GM18870 (cell line): ENCODE results near the gene LBHD1.
"Not testable (repeated sequence)": the region's sequence is repeated elsewhere in the genome, so short reads cannot be mapped to it uniquely, and the experiment has no call there.

ENCODE experiments used
- ATAC-seq: cut with Tn5 transposase; IDR thresholded peaks from one replicate; pipeline ENCODE4 v1.9.1; 2021; ENCODE audit warnings: moderate library complexity; ENCODE audit not compliant: unreplicated experiment

The LBHD1 gene

DNA sequence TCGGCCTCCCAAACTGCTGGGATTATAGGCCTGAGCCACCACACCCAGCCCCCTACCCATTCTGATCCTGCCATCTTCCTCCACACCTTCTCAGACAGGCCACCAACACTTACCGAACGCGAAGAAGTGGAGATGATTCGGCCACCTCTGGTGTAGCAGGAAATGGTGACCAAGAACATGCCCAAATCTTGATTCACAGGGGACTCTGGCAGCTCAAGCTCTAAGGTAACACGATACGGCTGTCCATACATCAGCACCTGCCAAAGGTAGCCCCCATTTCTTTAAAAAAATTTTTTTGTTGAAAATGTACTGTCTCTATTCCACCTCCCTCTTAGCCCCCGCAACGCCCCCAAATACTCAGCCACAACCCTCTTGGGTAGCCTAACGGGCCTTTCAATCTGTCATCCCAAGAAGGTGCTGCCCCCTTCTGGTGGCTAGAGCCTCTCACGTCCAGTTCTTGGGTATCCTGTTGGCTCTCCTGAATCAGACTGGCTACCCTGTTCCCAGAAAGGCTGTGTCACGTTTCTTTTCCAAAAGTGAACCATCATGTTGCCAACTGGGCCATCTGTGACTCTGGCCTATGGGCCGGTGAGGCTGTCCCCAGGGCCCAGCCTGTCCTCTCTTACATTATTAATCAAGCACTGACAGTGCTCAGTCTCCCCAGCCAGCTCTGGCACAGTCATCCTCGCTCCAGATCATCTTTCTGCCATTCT lies 22.5 kb upstream of the LBHD1 start:
- no peak for ATAC-seq

- not testable (repeated sequence) for ATAC-seq
These were observed 21.6 kb upstream of the LBHD1 start for GRCh38 chr11:62693624-62694023.

DNA sequence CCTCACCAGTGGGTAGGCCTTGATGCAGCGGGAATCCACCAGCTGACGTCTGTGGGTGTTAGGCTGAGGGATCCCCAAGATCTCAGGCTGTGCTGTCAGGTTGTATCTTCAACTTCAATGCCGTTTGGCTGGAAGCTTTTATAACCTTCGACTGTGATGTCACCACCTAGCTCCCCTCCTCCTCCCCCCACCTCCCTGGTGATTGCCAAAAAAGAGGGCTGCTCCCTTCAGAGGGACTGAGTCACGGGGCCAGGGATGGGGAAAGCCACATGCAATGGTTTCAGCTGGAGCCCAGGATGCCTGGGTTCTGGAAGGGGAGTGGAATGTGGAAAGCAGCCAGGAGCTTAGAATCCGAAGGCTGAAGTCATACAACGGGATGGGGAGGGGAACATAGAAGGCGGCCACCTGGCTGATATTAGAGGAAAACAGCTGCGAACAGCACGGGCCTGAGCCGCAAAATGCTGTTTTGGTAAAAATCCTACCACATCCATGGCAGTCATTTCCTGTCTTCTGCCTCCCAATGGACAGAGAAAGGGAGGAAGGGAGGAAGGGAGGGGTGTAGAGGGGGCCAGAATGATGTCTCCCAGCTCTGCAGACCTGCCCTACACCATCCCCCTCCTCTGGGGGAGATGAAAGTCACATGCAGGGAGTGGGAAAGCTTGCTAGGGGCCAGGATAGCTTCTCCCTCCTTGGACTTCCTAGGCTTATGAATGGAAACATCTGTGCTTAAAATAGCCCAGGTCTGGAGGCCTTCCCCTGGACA lies 17.5 kb upstream of the LBHD1 start, which contains the start of gene LRRN4CL:
Gene LRRN4CL, minus strand, starts transcription at position 110 of the 763 bp plus-strand sequence. CDS start 1,022 bp downstream, outside the sequence.
- no peak for ATAC-seq

GRCh38 chr11:62688491-62688890 lies 16.4 kb upstream of the LBHD1 start:
- ATAC-seq: no peak

- no peak for ATAC-seq
These were observed 15.7 kb upstream of the LBHD1 start for GRCh38 chr11:62687508-62688396.

GRCh38 chr11:62682518-62682917 lies 10.5 kb upstream of the LBHD1 start:
- ATAC-seq: no peak

DNA sequence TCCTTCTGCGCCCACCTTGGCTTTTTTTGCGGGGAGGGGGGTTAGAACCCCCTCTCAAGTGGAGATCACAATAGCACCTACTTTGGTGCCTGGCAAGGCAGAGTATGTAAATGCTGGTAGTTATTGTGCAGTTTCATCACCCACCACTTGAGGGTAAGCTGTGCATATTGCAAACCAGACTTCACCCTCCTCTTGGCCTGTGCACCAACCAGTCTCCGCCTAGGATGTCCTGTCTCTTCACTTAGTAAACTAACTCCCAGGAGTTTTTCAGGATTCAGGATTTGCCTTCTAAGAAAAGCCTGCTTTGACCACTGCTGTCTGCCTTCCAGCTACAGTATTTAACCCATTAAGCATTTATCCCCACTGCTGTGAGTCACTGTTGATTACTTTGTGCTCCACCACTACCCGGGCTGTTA lies 8.8 kb upstream of the LBHD1 start:
- ATAC-seq: no peak

DNA sequence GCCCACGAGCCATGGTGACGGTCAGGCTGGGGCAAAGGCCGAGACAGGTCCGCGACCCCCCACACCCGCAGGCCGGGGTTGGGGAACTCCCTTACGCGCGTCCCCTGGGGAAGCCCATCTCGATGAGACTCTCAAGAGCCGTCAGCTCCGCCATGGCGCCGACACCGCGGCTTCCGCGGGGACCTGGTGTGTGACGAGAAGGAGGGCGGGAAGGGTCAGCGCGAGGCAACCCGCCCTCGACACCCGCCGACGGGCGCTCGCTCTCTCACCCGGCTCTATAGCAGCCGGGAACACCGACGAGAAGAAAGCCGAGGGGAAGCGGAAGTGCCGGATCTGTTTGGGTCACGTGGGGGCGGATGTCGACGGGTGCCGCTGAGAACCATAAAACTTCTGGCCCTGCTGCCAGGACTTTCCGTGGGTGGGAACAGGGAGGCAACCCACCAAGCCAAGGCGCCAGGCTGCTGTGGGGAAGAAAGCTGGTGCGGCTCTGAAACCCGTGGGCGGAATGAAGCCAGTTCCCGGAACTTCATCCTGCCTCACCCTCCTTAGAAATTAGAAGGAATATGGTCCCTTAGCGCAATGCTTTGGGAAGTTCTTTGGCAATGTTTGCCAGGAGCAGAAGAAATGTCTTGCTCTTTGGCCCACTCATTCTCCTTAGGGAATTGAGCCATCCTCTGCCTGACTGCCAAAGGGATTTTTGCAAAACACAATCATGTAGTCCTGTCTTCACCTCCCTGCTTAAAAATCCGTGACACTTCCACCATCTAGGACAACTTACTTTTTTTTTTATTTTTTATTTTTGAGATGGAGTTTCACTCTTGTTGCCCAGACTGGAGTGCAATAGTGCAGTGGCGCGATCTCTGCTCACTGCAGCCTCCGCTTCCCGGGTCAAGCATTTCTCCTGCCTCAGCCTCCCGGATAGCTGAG lies 7.0 kb upstream of the LBHD1 start, which contains the start of gene UBXN1:
Gene UBXN1, minus strand, starts transcription at position 304 of the 927 bp plus-strand sequence. Its CDS starts 150 bp downstream, at position 154.
- ATAC-seq: no peak

DNA sequence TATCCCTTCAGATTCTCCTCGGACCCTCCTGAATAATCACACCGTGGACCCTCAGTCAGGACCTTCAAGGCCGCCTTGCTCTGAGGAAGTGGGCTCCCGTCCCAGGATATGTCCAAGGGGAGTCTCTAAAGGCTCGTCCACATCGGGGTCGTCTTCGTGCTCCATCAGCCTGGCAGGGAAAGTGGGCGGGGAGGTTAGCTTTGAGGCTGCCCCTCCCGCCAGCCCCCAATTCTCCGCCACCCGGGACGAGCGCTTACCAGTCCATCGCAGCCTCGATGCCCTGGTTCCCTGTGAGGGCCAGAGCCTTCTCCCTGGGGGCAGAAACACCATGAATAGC lies 6.3 kb upstream of the LBHD1 start:
- ATAC-seq: no peak

- ATAC-seq: no peak
These were observed 5.6 kb upstream of the LBHD1 start for GRCh38 chr11:62677714-62678113.

DNA sequence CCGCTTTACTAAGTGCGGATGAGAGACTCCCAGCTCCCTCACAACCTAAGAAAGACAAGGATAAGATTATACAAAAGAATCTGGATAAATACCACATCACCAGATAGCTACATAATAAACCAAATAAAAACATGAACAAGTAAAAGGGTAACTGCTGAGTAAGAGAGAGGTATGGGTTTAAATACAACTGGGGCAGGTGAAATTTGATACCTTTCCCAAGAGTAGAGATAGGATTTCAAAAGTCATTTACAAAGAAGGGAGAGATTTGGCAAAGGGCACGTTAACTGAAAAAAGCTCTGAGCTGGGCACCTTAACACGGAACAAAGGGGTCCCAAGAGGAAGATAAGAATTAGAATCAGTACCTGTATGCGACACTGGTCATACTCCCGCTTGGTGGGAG lies 5.1 kb upstream of the LBHD1 start:
- ATAC-seq: no peak

- no peak for ATAC-seq
These were observed 4.6 kb upstream of the LBHD1 start for GRCh38 chr11:62676698-62677097.

GRCh38 chr11:62675415-62675814 lies 3.3 kb upstream of the LBHD1 start:
- ATAC-seq: not testable (repeated sequence)

DNA sequence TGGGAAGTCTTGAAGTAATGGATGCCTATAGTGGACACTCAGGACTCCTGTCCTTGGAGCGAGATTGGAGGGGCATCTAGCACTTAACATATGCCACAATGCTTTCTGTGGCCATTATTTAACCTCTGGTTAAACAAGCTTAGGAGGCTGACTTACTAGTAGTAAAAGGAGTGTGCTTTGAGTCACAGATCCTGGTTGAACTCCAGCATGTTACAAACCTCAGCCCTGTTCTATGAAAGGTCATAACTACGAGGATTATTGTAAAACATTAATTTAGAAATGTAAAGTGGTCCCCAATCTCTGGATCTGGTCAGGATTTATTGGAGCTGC lies 1.1 kb upstream of the LBHD1 start:
- no peak for ATAC-seq

- ATAC-seq: no peak
These were observed 845 bp downstream of the LBHD1 start for GRCh38 chr11:62671236-62671607.

- ATAC-seq: no peak
These were observed 2.5 kb downstream of the LBHD1 start for GRCh38 chr11:62669420-62670161.

DNA sequence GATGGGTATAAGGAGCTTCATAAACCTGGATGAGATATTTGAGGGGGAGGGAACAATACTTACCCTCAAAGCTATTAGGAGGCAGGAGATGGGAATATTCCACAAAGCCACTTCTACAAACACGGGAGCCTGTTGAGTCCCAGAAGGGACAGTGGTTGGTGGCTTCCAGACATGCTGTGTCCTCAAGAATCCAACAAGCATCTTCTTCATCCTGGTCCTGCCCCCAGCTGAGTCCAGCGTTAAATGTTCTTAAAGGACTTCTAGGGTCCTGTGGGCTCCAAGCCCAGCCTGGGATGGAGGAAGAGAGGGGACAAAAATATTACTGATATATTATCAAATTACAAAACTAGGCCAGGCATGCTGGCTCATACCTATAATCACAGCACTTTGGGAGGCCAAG lies 4.6 kb downstream of the LBHD1 start:
- no peak for ATAC-seq

GRCh38 chr11:62666259-62666926 lies 5.7 kb downstream of the LBHD1 start:
- no peak for ATAC-seq

DNA sequence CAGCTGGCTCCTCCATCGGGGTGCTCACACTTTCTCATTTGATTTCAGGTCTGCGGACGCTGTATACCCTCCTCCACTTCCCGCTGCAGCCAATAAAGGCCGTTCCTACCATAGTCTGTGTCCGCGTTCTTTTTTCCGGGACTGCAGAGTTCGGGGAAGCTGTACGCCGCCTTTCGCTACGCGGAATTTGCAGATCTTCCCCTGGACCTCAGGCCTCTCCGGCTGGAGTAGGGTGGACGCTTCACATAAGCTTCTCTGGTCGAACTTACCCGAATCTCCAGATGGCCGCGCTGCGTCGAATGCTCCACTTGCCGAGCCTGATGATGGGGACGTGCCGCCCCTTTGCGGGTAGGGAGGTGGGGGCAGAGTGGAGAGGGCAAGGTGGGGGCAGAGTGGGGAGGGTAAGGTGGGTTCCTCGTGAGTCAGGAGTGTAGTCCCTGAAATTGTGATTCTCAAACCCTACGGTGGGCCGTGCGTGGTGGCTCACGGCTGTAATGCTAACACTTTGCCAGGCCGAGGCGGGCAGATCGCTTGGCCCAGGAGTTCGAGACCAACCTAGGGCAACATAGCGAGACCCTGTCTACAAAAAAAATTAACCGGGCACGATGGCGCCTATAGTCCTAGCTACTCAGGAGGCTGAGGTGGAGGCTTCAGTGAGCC lies 6.3 kb downstream of the LBHD1 start:
- peak; percentile 11 for ATAC-seq
